Peyer's patch (tissue), 4 donors: ENCODE measurements around the gene SLCO3A1. TPM values are rescaled to one million over a fixed set of nuclear protein-coding genes. Genes with fewer than 3 reads are reported as not detected.

Experiments
- DNase-seq, 3 donors: peaks; one replicate each; pipeline ENCODE4 v3.0.0-alpha.2; 2017 to 2019
- H3K27ac ChIP-seq, 4 donors: fragments of 200-600 bp; sonication (generic); one replicate each; pipeline ENCODE4 v1.5.1; 2016 to 2019
- H3K27me3 ChIP-seq, 2 donors: fragments of 200-600 bp; sonication (generic); one replicate each; pipeline ENCODE4 v1.5.1; 2019
- H3K36me3 ChIP-seq, 3 donors: fragments of 200-600 bp; sonication (generic); one replicate each; pipeline ENCODE4 v1.5.1; 2016 to 2019
- H3K4me1 ChIP-seq, 4 donors: fragments of 200-600 bp; sonication (generic); one replicate each; pipeline ENCODE4 v1.5.1; 2016 to 2019
- H3K4me3 ChIP-seq, 4 donors: fragments of 200-600 bp; sonication (generic); 1 replicate in 3 of 4; 2 replicates in 1 of 4; pipeline ENCODE4 v1.5.1; 2016 to 2019; ENCODE audit warnings: mild to moderate bottlenecking in 1 of 4
- H3K9me3 ChIP-seq, 4 donors: fragments of 200-600 bp; sonication (generic); one replicate each; pipeline ENCODE4 v1.5.1; 2016 to 2019; ENCODE audit warnings: mild to moderate bottlenecking in 1 of 4
- CTCF ChIP-seq, 6 experiments: fragments of 450-650 bp in 4 of 6; fragments of 200-600 bp in 2 of 6; sonication (generic) in 1 of 6; IDR thresholded peaks; one replicate each; pipeline ENCODE4 v1.5.1; 2017 to 2019; ENCODE audit warnings: antibody characterized with exemption in 6 of 6, mild to moderate bottlenecking in 3 of 6, moderate library complexity in 1 of 6
- POLR2A ChIP-seq, 2 donors: fragments of 450-650 bp; IDR thresholded peaks; one replicate each; pipeline ENCODE4 v1.5.1; 2017; ENCODE audit warnings: antibody characterized with exemption in 2 of 2, mild to moderate bottlenecking in 2 of 2, moderate library complexity in 2 of 2
- total RNA-seq, 4 donors: library from RNA; depleted of rRNA; stranded (reverse); fragments of >200 nt; gene quantifications; one replicate each; pipeline ENCODE4 v1.1.0, GENCODE V29; 2016

Gene SLCO3A1
- total RNA-seq, 4 donors from 2014 or later: 2.1 to 8.3 (median 5.0) TPM

- no peaks in the 10 kb centered on the region for H3K9me3 ChIP-seq
- H3K27me3 ChIP-seq: no peaks in the 10 kb centered on the region
- no peaks in the 10 kb centered on the region for H3K36me3 ChIP-seq
- TF ChIP-seq POLR2A (IDR thresholded peaks at IDR 0.05): no peak
- TF ChIP-seq CTCF (IDR thresholded peaks at IDR 0.05): no peak
- no peak overlapping the region for H3K27ac ChIP-seq
- no peak overlapping the region for H3K4me3 ChIP-seq
- peaks cover 0 to 5% (median 0%) of the 10 kb centered on the region in 4 donors for H3K4me1 ChIP-seq
- DNase-seq: no peak
Observed at GRCh38 chr15:91966194-91966552, 112.7 kb downstream of the SLCO3A1 start.

GRCh38 chr15:91967935-91968606 lies 114.6 kb downstream of the SLCO3A1 start:
- Histone ChIP-seq H3K36me3 (no peaks in the 10 kb centered on the region), H3K4me3 (no peak overlapping the region), H3K27me3 (no peaks in the 10 kb centered on the region), H3K4me1 (peaks cover 0 to 5% (median 0%) of the 10 kb centered on the region in 4 donors), H3K9me3 (no peaks in the 10 kb centered on the region), H3K27ac (no peak overlapping the region)
- no peak for DNase-seq
- no peak for TF ChIP-seq CTCF (IDR thresholded peaks at IDR 0.05)
- TF ChIP-seq POLR2A (IDR thresholded peaks at IDR 0.05): no peak

GRCh38 chr15:91968610-91969009 lies 115.1 kb downstream of the SLCO3A1 start:
- TF ChIP-seq POLR2A (IDR thresholded peaks at IDR 0.05) (no peak), CTCF (IDR thresholded peaks at IDR 0.05) (no peak)
- Histone ChIP-seq H3K4me3 (no peak overlapping the region), H3K36me3 (no peaks in the 10 kb centered on the region), H3K27ac (no peak overlapping the region), H3K27me3 (no peaks in the 10 kb centered on the region), H3K4me1 (peaks cover 0 to 5% (median 0%) of the 10 kb centered on the region in 4 donors), H3K9me3 (no peaks in the 10 kb centered on the region)
- DNase-seq: no peak

- H3K4me3 ChIP-seq: no peak overlapping the region
- no peak overlapping the region for H3K27ac ChIP-seq
- TF ChIP-seq CTCF (IDR thresholded peaks at IDR 0.05): no peak
- TF ChIP-seq POLR2A (IDR thresholded peaks at IDR 0.05): no peak
- no peaks in the 10 kb centered on the region for H3K27me3 ChIP-seq
- peak in 1 of 3 donors; percentile 59 for DNase-seq
- peaks cover 0 to 5% (median 0%) of the 10 kb centered on the region in 4 donors for H3K4me1 ChIP-seq
- no peaks in the 10 kb centered on the region for H3K36me3 ChIP-seq
- no peaks in the 10 kb centered on the region for H3K9me3 ChIP-seq
Observed at GRCh38 chr15:91970142-91970541, 116.6 kb downstream of the SLCO3A1 start.

GRCh38 chr15:91973481-91973880 lies 120.0 kb downstream of the SLCO3A1 start:
- peaks cover 0 to 5% (median 0%) of the 10 kb centered on the region in 4 donors for H3K4me1 ChIP-seq
- H3K27ac ChIP-seq: no peak overlapping the region
- no peaks in the 10 kb centered on the region for H3K9me3 ChIP-seq
- no peak overlapping the region for H3K4me3 ChIP-seq
- H3K36me3 ChIP-seq: no peaks in the 10 kb centered on the region
- no peak for TF ChIP-seq CTCF (IDR thresholded peaks at IDR 0.05)
- no peak for TF ChIP-seq POLR2A (IDR thresholded peaks at IDR 0.05)
- H3K27me3 ChIP-seq: no peaks in the 10 kb centered on the region
- DNase-seq: no peak
